ENCODE results near the gene AMBN.

The AMBN gene

GRCh38 chr4:70601422-70602039 is 9.5 kb downstream of the AMBN start:
- no peak for TF ChIP-seq FOXM1 (IDR thresholded peaks at IDR 0.05; ENCODE audit: borderline replicate concordance, low read depth)
- no peak for TF ChIP-seq YY1 (IDR thresholded peaks at IDR 0.05; ENCODE audit: low read depth)
- peak; percentile 96 for TF ChIP-seq RAD21 (IDR thresholded peaks at IDR 0.05; ENCODE audit: low read depth)
- no peak for TF ChIP-seq REST (IDR thresholded peaks at IDR 0.05; ENCODE audit: low read depth)

DNA sequence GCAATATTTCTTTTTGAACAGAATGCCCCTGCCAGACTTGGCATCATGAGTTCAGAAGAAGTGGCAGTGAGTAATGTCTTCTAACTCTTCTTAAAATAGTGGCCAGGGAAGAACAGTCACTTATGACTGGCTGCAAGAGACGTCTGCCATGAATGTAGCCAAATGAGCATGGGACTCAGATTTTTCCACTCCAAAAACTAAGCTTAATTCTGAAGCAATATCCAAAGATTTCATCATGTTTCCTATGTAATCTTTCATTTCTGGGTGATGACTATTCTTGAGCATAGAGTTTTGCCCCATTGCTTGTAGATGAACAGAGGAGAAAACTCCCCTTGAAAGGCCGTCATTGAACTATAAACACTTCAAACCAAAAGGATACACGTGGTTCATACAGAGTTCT is 11.8 kb downstream of the AMBN start:
- TF ChIP-seq FOXM1 (IDR thresholded peaks at IDR 0.05; ENCODE audit: borderline replicate concordance, low read depth) (no peak), RAD21 (IDR thresholded peaks at IDR 0.05; ENCODE audit: low read depth) (no peak), CREB1 (IDR thresholded peaks at IDR 0.05; ENCODE audit: low read depth) (no peak), EGR1 (IDR thresholded peaks at IDR 0.05) (no peak), EP300 (IDR thresholded peaks at IDR 0.05; ENCODE audit: borderline replicate concordance) (no peak), NFIC (IDR thresholded peaks at IDR 0.05) (no peak), TAF1 (IDR thresholded peaks at IDR 0.05; ENCODE audit: low read depth) (no peak), YY1 (IDR thresholded peaks at IDR 0.05; ENCODE audit: low read depth) (no peak), TCF12 (IDR thresholded peaks at IDR 0.05; ENCODE audit: low read depth) (no peak), ZBTB7A (IDR thresholded peaks at IDR 0.05; ENCODE audit: low read depth) (no peak), REST (IDR thresholded peaks at IDR 0.05; ENCODE audit: low read depth) (no peak), TEAD4 (IDR thresholded peaks at IDR 0.05) (no peak)
- TF ChIP-seq, protein P1, sequence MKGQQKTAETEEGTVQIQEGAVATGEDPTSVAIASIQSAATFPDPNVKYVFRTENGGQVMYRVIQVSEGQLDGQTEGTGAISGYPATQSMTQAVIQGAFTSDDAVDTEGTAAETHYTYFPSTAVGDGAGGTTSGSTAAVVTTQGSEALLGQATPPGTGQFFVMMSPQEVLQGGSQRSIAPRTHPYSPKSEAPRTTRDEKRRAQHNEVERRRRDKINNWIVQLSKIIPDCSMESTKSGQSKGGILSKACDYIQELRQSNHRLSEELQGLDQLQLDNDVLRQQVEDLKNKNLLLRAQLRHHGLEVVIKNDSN (IDR thresholded peaks at IDR 0.05), result no peak

- TF ChIP-seq TCF12 (IDR thresholded peaks at IDR 0.05; ENCODE audit: low read depth) (no peak), CREB1 (IDR thresholded peaks at IDR 0.05; ENCODE audit: low read depth) (no peak), ZBTB7A (IDR thresholded peaks at IDR 0.05; ENCODE audit: low read depth) (no peak)
Observed at GRCh38 chr4:70606459-70606858, 14.4 kb downstream of the AMBN start.

DNA sequence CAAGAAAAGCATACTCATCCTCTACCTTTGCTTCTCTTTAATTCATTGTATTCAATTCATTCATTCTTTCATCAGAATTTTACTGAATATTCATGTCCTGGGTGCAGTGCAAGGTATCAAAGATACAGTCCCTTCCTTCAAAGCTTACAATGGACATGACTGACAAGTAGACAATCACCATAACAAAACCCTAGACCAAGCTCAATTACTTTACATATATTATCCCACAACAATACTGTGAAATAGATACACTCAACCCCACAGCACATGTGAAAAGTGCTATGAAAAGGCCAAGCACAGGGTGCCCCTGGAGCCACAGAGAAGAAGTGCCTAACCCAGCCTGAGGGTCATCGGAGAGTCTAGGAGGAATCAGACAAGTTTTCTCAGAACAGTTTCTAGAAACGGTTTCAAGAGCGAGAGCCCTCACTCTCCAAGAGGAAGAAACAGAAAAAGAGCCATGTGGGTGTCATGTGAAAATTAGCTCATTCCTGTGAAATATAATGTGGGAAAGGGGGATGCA is 15.3 kb downstream of the AMBN start:
- no peak for TF ChIP-seq TAF1 (IDR thresholded peaks at IDR 0.05; ENCODE audit: low read depth)
- TF ChIP-seq, protein P1 (IDR thresholded peaks at IDR 0.05), result no peak
- TF ChIP-seq TCF12 (IDR thresholded peaks at IDR 0.05; ENCODE audit: low read depth), result no peak
- TF ChIP-seq REST (IDR thresholded peaks at IDR 0.05; ENCODE audit: low read depth), result no peak

DNA sequence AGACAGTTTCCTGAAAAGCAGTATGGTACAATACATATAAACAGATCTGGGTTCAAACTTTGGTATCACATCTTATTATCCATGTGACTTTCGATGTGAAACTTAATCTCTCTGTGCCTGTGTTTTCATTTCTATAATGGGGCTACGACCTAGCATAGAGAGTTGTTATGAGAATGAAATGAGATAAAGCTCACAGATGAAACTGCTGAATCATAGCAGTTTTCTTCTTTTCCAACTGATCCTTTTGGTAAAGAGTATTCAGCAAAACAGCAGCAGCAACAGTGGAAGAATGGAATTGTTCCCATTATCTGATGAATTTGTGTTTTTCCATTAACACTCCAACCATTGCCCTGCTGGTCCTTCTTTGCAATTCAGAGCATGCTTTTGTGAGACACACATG is 16.3 kb downstream of the AMBN start:
- TF ChIP-seq EP300 (IDR thresholded peaks at IDR 0.05; ENCODE audit: borderline replicate concordance) (no peak), NFIC (IDR thresholded peaks at IDR 0.05) (no peak), CEBPB (IDR thresholded peaks at IDR 0.05) (no peak), TEAD4 (IDR thresholded peaks at IDR 0.05) (no peak), CREB1 (IDR thresholded peaks at IDR 0.05; ENCODE audit: low read depth) (no peak), TAF1 (IDR thresholded peaks at IDR 0.05; ENCODE audit: low read depth) (no peak), RAD21 (IDR thresholded peaks at IDR 0.05; ENCODE audit: low read depth) (no peak), MAX (IDR thresholded peaks at IDR 0.05) (no peak), ZBTB7A (IDR thresholded peaks at IDR 0.05; ENCODE audit: low read depth) (no peak), FOXM1 (IDR thresholded peaks at IDR 0.05; ENCODE audit: borderline replicate concordance, low read depth) (no peak), EGR1 (IDR thresholded peaks at IDR 0.05) (no peak), TCF12 (IDR thresholded peaks at IDR 0.05; ENCODE audit: low read depth) (no peak), YY1 (IDR thresholded peaks at IDR 0.05; ENCODE audit: low read depth) (no peak), REST (IDR thresholded peaks at IDR 0.05; ENCODE audit: low read depth) (no peak)
- TF ChIP-seq, protein P1 (IDR thresholded peaks at IDR 0.05), result no peak

Measured in Ishikawa (cell line).